Uterus (tissue), 2 donors: ENCODE results near the gene RUNX1.

Source experiments
- CTCF ChIP-seq, 4 experiments: fragments of 200-600 bp in 2 of 4; fragments of 450-650 bp in 2 of 4; sonication (generic) in 2 of 4; IDR thresholded peaks; one replicate each; pipeline ENCODE4 v1.5.1; 2016 to 2019; ENCODE audit warnings: antibody characterized with exemption in 4 of 4, mild to moderate bottlenecking in 2 of 4, moderate library complexity in 1 of 4
- POLR2A ChIP-seq, 2 donors: fragments of 450-650 bp; IDR thresholded peaks; one replicate each; pipeline ENCODE4 v1.6.1; 2016; ENCODE audit warnings: antibody characterized with exemption in 2 of 2, mild to moderate bottlenecking in 1 of 2, moderate library complexity in 1 of 2

GRCh38 chr21:34919406-34919805, 129.7 kb downstream of the RUNX1 start:
- TF ChIP-seq POLR2A (IDR thresholded peaks at IDR 0.05) (no peak), CTCF (IDR thresholded peaks at IDR 0.05) (no peak)
